ENCODE results near the gene WWOX. TPM values are rescaled to one million over a fixed set of nuclear protein-coding genes. Genes with fewer than 3 reads are reported as not detected.

Gene WWOX
- total RNA-seq, 4 donors from 2014 or later = 12.9 to 53.5 (median 25.6) TPM

GRCh38 chr16:78679546-78679945, 580.1 kb downstream of the WWOX start:
- 83% methylated on average over 1 to 2 of the region's 2 CpGs for WGBS, 2 donors (ENCODE audit: low coverage in 1 of 2)
- H3K27me3 ChIP-seq = no peaks in the 10 kb centered on the region
- H3K27ac ChIP-seq = no peak overlapping the region
- peaks cover 0 to 4% (median 0%) of the 10 kb centered on the region in 3 donors for H3K4me1 ChIP-seq
- H3K9me3 ChIP-seq = no peaks in the 10 kb centered on the region
- no peaks in the 10 kb centered on the region for H3K36me3 ChIP-seq
- ATAC-seq = no peak
- no peak for TF ChIP-seq EP300 (IDR thresholded peaks at IDR 0.05)
- TF ChIP-seq POLR2A (IDR thresholded peaks at IDR 0.05) = no peak
- no peak for TF ChIP-seq POLR2AphosphoS5 (IDR thresholded peaks at IDR 0.05)
- no peak for TF ChIP-seq CTCF (IDR thresholded peaks at IDR 0.05)
- H3K4me3 ChIP-seq = no peak overlapping the region

GRCh38 chr16:78681743-78682142, 582.3 kb downstream of the WWOX start:
- Histone ChIP-seq H3K4me3 (no peak overlapping the region), H3K27ac (no peak overlapping the region), H3K27me3 (no peaks in the 10 kb centered on the region), H3K9me3 (no peaks in the 10 kb centered on the region), H3K4me1 (peaks cover 0 to 4% (median 0%) of the 10 kb centered on the region in 3 donors), H3K36me3 (no peaks in the 10 kb centered on the region)
- no peak for TF ChIP-seq POLR2A (IDR thresholded peaks at IDR 0.05)
- no peak for TF ChIP-seq CTCF (IDR thresholded peaks at IDR 0.05)
- TF ChIP-seq POLR2AphosphoS5 (IDR thresholded peaks at IDR 0.05) = no peak
- TF ChIP-seq EP300 (IDR thresholded peaks at IDR 0.05) = no peak
- 90 to 93% methylated on average over 5 to 6 of the region's 8 CpGs for WGBS, 2 donors (ENCODE audit: low coverage in 1 of 2)
- ATAC-seq = no peak

- H3K27me3 ChIP-seq = no peaks in the 10 kb centered on the region
- 54 to 88% methylated on average over 1 to 4 of the region's 8 CpGs for WGBS, 2 donors (ENCODE audit: low coverage in 1 of 2)
Observed at GRCh38 chr16:78684030-78684611, 584.7 kb downstream of the WWOX start.

GRCh38 chr16:78684655-78685375, 585.4 kb downstream of the WWOX start:
- Histone ChIP-seq H3K4me1 (no peaks in the 10 kb centered on the region), H3K36me3 (no peaks in the 10 kb centered on the region), H3K9me3 (no peaks in the 10 kb centered on the region), H3K27ac (peak overlapping the region in 3 of 4 donors; percentile 27 to 55 (median 52)), H3K4me3 (no peak overlapping the region), H3K27me3 (no peaks in the 10 kb centered on the region)
- ATAC-seq = peak; percentile 64
- WGBS, 2 donors (ENCODE audit: low coverage in 1 of 2) = 74 to 76% methylated on average over 4 to 5 of the region's 5 CpGs
- no peak for TF ChIP-seq POLR2AphosphoS5 (IDR thresholded peaks at IDR 0.05)
- no peak for TF ChIP-seq EP300 (IDR thresholded peaks at IDR 0.05)
- TF ChIP-seq POLR2A (IDR thresholded peaks at IDR 0.05) = no peak
- TF ChIP-seq CTCF (IDR thresholded peaks at IDR 0.05) = no peak

More at GRCh38 chr16:78684030-78684611, 584.7 kb downstream of the WWOX start:
- no peak overlapping the region for H3K4me3 ChIP-seq
- peaks cover 0 to 4% (median 0%) of the 10 kb centered on the region in 3 donors for H3K4me1 ChIP-seq
- TF ChIP-seq POLR2AphosphoS5 (IDR thresholded peaks at IDR 0.05) (peak; percentile 63), EP300 (IDR thresholded peaks at IDR 0.05) (no peak)
- H3K36me3 ChIP-seq = no peaks in the 10 kb centered on the region
- H3K27ac ChIP-seq = peak overlapping the region in 3 of 4 donors; percentile 27 to 55 (median 52)
- peak; percentile 91 for ATAC-seq
- no peaks in the 10 kb centered on the region for H3K9me3 ChIP-seq

GRCh38 chr16:78686601-78687000, 587.1 kb downstream of the WWOX start:
- no peak for TF ChIP-seq POLR2AphosphoS5 (IDR thresholded peaks at IDR 0.05)
- TF ChIP-seq CTCF (IDR thresholded peaks at IDR 0.05) = no peak
- TF ChIP-seq POLR2A (IDR thresholded peaks at IDR 0.05) = no peak
- no peak for TF ChIP-seq EP300 (IDR thresholded peaks at IDR 0.05)
- H3K9me3 ChIP-seq = no peaks in the 10 kb centered on the region
- no peak for ATAC-seq
- H3K4me1 ChIP-seq = no peaks in the 10 kb centered on the region
- no peak overlapping the region for H3K27ac ChIP-seq
- WGBS, 2 donors (ENCODE audit: low coverage in 1 of 2) = 82 to 88% methylated on average over 5 of the region's 5 CpGs
- H3K27me3 ChIP-seq = no peaks in the 10 kb centered on the region
- no peak overlapping the region for H3K4me3 ChIP-seq
- no peaks in the 10 kb centered on the region for H3K36me3 ChIP-seq

All from gastroesophageal sphincter (tissue), 4 donors.